CMK (cell line): ENCODE data around the gene RHCE.
A peak's percentile ranks its signal among the peaks of the same experiment; 100 is the strongest.
"Not testable (repeated sequence)": the region's sequence is repeated elsewhere in the genome, so short reads cannot be mapped to it uniquely, and the experiment has no call there.

Source experiments
- DNase-seq: peaks from one replicate; pipeline ENCODE4 v3.0.0-alpha.2; 2010; ENCODE audit warnings: low read depth

Gene RHCE

GRCh38 chr1:25341746-25342145 lies 78.9 kb downstream of the RHCE start:
- DNase-seq = no peak

- peak; percentile 24 for DNase-seq
These were observed 81.6 kb downstream of the RHCE start for GRCh38 chr1:25338986-25339385.

GRCh38 chr1:25338188-25338981 lies 82.2 kb downstream of the RHCE start, which contains the start of gene TMEM50A:
TSS of gene TMEM50A (plus strand) at chr1:25338334. CDS start at chr1:25340487, 2,153 bp downstream.
- peak; percentile 82 for DNase-seq

GRCh38 chr1:25337483-25338187 lies 83.0 kb downstream of the RHCE start:
- DNase-seq = not testable (repeated sequence)

- DNase-seq = peak; percentile 21
These were observed 83.7 kb downstream of the RHCE start for GRCh38 chr1:25336922-25337354.

GRCh38 chr1:25329950-25330349 lies 90.7 kb downstream of the RHCE start:
- not testable (repeated sequence) for DNase-seq

GRCh38 chr1:25329336-25329735 lies 91.3 kb downstream of the RHCE start:
- not testable (repeated sequence) for DNase-seq

GRCh38 chr1:25328791-25329185 lies 91.8 kb downstream of the RHCE start:
- not testable (repeated sequence) for DNase-seq

- not testable (repeated sequence) for DNase-seq
These were observed 92.5 kb downstream of the RHCE start for GRCh38 chr1:25327864-25328790.

- DNase-seq = not testable (repeated sequence)
These were observed 96.2 kb downstream of the RHCE start for GRCh38 chr1:25324407-25324806.

GRCh38 chr1:25322127-25322526 lies 98.5 kb downstream of the RHCE start:
- peak; percentile 88 for DNase-seq

- DNase-seq = not testable (repeated sequence)
These were observed 100.2 kb downstream of the RHCE start for GRCh38 chr1:25320314-25320938.

GRCh38 chr1:25312806-25313470 lies 107.7 kb downstream of the RHCE start:
- not testable (repeated sequence) for DNase-seq
